Loucy (cell line): ENCODE measurements around the gene CDH2.

Experiments used
- H2AFZ ChIP-seq: fragments of 200-600 bp; sonication (generic); 2 replicates; pipeline ENCODE4 v1.6.0; 2016; ENCODE audit warnings: antibody characterized with exemption, mild to moderate bottlenecking, low read length, moderate library complexity
- H3F3A ChIP-seq: fragments of 200-600 bp; 2 replicates; pipeline ENCODE4 v1.6.0; 2016; ENCODE audit warnings: antibody characterized with exemption, low read depth, mild to moderate bottlenecking
- H3K27me3 ChIP-seq: fragments of 200-600 bp; sonication (generic); 2 replicates; pipeline ENCODE4 v1.6.1; 2014; ENCODE audit warnings: low read length, mild to moderate bottlenecking; ENCODE audit not compliant: insufficient read depth, poor library complexity, severe bottlenecking
- H3K36me3 ChIP-seq: fragments of 200-600 bp; sonication (generic); 2 replicates; pipeline ENCODE4 v1.6.1; 2016; ENCODE audit warnings: low read length; ENCODE audit not compliant: insufficient read depth
- H3K4me1 ChIP-seq: fragments of 200-600 bp; sonication (generic); 2 replicates; pipeline ENCODE4 v1.5.1; 2014; ENCODE audit warnings: low read length, mild to moderate bottlenecking; ENCODE audit not compliant: insufficient read depth, poor library complexity, severe bottlenecking
- H3K4me2 ChIP-seq: fragments of 200-600 bp; sonication (generic); 2 replicates; pipeline ENCODE4 v1.6.0; 2014; ENCODE audit warnings: antibody characterized with exemption, low read length, low read depth, mild to moderate bottlenecking; ENCODE audit not compliant: poor library complexity, severe bottlenecking
- H3K4me3 ChIP-seq: fragments of 200-600 bp; sonication (generic); 2 replicates; pipeline ENCODE4 v1.5.1; 2014; ENCODE audit warnings: low read length, mild to moderate bottlenecking, mixed read lengths; ENCODE audit not compliant: poor library complexity, severe bottlenecking
- H3K79me2 ChIP-seq: fragments of 200-600 bp; sonication (generic); 2 replicates; pipeline ENCODE4 v1.6.1; 2014; ENCODE audit warnings: low read length; ENCODE audit not compliant: insufficient read depth
- H3K9ac ChIP-seq: fragments of 200-600 bp; sonication (generic); 2 replicates; pipeline ENCODE4 v1.6.0; 2014; ENCODE audit warnings: mild to moderate bottlenecking, low read depth, low read length, moderate library complexity; ENCODE audit not compliant: poor library complexity, severe bottlenecking
- H3K9me2 ChIP-seq: fragments of 200-600 bp; sonication (generic); replicated peaks from 2 replicates; pipeline ENCODE4 v1.6.1; 2016; ENCODE audit warnings: low read depth, low read length, mixed read lengths
- H3K9me3 ChIP-seq: fragments of 200-600 bp; sonication (generic); 2 replicates; pipeline ENCODE4 v1.6.1; 2014; ENCODE audit warnings: mild to moderate bottlenecking, antibody characterized with exemption, low read length, low read depth; ENCODE audit not compliant: insufficient read depth
- H4K20me1 ChIP-seq: fragments of 200-600 bp; sonication (generic); 2 replicates; pipeline ENCODE4 v1.6.0; 2014; ENCODE audit warnings: antibody characterized with exemption, low read length, mild to moderate bottlenecking; ENCODE audit not compliant: insufficient read depth, poor library complexity, severe bottlenecking
- EZH2phosphoT487 ChIP-seq: fragments of 200-600 bp; IDR thresholded peaks from 2 replicates; pipeline ENCODE4 v1.6.1; 2018; ENCODE audit warnings: antibody characterized with exemption, mild to moderate bottlenecking, moderate library complexity, borderline replicate concordance
- TF ChIP-seq, protein P1 (sequence below): fragments of 200-600 bp; sonication (generic); conservative IDR thresholded peaks from 2 replicates; pipeline ENCODE4 v1.5.1; 2014; ENCODE audit warnings: mild to moderate bottlenecking, antibody characterized with exemption, low read length

The CDH2 gene

DNA sequence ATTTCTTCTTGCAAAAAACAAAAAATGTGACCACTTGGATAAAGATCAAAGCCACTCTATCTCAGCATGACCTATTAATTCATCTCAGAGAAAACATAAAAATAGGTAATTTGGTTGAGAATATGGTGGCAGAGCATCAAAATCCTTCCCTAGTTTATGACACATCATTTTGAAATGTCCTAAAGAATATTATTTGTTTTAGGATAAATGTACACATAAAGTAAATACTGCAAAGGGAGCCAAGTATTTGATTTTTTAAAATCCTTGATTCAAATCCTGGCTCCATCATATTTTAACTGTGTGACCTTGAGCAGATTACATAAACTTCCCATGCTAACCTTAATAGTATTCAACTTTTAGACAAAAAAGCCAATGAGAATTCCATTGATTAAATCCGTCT, 206.6 kb downstream of the CDH2 start:
- H3K27me3 ChIP-seq = no peaks in the 10 kb centered on the region
- no peaks in the 10 kb centered on the region for H3K9me2 ChIP-seq
- no peak overlapping the region for H3K4me3 ChIP-seq
- TF ChIP-seq, protein P1, sequence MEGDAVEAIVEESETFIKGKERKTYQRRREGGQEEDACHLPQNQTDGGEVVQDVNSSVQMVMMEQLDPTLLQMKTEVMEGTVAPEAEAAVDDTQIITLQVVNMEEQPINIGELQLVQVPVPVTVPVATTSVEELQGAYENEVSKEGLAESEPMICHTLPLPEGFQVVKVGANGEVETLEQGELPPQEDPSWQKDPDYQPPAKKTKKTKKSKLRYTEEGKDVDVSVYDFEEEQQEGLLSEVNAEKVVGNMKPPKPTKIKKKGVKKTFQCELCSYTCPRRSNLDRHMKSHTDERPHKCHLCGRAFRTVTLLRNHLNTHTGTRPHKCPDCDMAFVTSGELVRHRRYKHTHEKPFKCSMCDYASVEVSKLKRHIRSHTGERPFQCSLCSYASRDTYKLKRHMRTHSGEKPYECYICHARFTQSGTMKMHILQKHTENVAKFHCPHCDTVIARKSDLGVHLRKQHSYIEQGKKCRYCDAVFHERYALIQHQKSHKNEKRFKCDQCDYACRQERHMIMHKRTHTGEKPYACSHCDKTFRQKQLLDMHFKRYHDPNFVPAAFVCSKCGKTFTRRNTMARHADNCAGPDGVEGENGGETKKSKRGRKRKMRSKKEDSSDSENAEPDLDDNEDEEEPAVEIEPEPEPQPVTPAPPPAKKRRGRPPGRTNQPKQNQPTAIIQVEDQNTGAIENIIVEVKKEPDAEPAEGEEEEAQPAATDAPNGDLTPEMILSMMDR = no peak
- TF ChIP-seq EZH2phosphoT487 = no peak
- no peak overlapping the region for H3K9ac ChIP-seq
- peaks cover 12% of the 10 kb centered on the region; the same call in 1 of the 2 replicates for H3K36me3 ChIP-seq
- no peaks in the 10 kb centered on the region for H3K4me1 ChIP-seq
- no peak overlapping the region for H2AFZ ChIP-seq
- H3K4me2 ChIP-seq = no peak overlapping the region
- no peaks in the 10 kb centered on the region for H3F3A ChIP-seq
- H3K9me3 ChIP-seq = no peaks in the 10 kb centered on the region
- H3K79me2 ChIP-seq = no peaks in the 10 kb centered on the region
- H4K20me1 ChIP-seq = no peaks in the 10 kb centered on the region

- Histone ChIP-seq H3K79me2 (no peaks in the 10 kb centered on the region), H3K36me3 (peaks cover 7% of the 10 kb centered on the region; the same call in 1 of the 2 replicates), H2AFZ (no peak overlapping the region), H3K4me3 (no peak overlapping the region), H3K4me1 (no peaks in the 10 kb centered on the region), H3K9ac (no peak overlapping the region), H3K9me2 (no peaks in the 10 kb centered on the region), H3F3A (no peaks in the 10 kb centered on the region), H3K9me3 (no peaks in the 10 kb centered on the region), H3K4me2 (no peak overlapping the region), H4K20me1 (no peaks in the 10 kb centered on the region), H3K27me3 (no peaks in the 10 kb centered on the region)
- TF ChIP-seq, protein P1 = no peak
- TF ChIP-seq EZH2phosphoT487 = no peak
Measured at GRCh38 chr18:27969206-27969605, 207.7 kb downstream of the CDH2 start.

DNA sequence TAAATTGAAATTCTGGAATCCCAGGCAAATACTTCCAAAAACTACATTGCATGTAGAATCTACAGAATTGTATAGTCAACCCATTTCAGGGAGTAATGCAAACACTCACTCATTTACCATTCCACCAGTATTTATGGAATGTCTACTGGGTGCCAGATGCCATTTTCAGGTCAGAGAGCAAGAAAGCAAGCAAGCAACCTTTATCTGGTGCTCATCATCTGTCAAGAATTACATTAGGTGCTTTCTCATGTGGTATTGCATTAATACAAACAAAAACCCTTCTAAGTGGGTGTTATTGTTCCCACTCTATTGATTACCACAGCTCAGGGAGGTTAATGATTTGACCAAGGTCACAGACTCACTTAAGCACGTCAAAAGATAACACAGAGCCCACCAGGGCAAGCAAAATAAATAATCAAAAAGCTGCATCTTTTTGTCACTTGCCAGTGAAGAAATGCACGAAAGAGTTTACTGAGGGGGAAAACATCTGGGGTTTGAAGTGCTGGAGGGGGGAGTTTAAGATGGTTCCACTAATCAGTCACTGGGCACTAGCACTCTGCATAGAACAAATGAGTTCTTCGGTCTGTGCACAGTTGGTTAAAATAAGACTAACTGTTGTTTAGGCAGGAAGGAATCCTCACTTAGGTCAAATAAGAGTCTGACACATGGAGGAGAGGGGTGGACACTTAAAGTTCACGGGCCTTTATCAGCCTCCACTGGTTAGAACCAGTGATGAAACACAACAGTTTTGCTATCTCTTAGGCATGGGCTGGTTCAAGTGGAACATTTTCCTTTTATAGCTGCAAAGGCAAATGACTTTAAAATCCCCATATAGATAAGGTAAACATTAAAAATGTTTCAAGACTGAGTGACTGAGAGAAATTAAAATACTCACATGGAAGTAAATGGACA, 208.8 kb downstream of the CDH2 start:
- Histone ChIP-seq H3K27me3 (no peaks in the 10 kb centered on the region), H3K9me3 (no peaks in the 10 kb centered on the region), H3K4me3 (no peak overlapping the region), H3K9ac (no peak overlapping the region), H3K4me2 (no peak overlapping the region), H3K4me1 (no peaks in the 10 kb centered on the region), H3K36me3 (peaks cover 10% of the 10 kb centered on the region; the same call in 1 of the 2 replicates), H3F3A (no peaks in the 10 kb centered on the region), H3K79me2 (no peaks in the 10 kb centered on the region), H4K20me1 (no peaks in the 10 kb centered on the region), H2AFZ (no peak overlapping the region), H3K9me2 (no peaks in the 10 kb centered on the region)
- TF ChIP-seq, protein P1 = no peak
- TF ChIP-seq EZH2phosphoT487 = no peak
